ENCODE results near the gene CDC42BPA.
"Not testable (repeated sequence)": the region's sequence is repeated elsewhere in the genome, so short reads cannot be mapped to it uniquely, and the experiment has no call there.

The CDC42BPA gene

DNA sequence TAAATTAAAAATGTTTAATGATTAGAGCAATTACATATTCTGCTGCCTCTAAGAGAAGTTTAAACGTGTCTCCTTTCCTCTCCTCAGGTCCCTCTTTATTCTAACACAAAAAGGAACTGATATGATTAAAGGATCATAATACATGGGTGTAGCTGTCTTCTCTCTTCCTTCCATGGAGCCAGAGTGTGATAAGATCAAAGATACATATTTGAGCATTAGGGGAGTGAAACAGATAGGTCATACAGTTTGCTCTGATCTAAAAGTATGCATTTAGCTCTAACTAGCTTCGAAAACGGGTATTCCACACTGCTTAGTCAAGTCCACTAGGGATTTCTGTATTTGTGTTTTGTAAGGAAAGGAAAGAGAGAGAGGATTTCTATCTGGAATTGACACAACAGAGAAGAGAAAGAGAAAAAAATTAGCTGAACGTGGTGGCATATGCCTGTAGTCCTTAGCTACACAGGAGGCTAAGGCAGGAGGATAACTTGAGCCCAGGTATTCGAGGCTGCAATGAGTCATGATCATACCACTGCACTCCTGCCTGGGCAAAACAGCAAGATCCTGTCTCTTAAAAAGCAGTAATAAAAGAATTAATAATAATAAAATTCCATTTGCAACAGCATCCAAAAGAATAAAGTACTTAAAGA, 63.1 kb downstream of the CDC42BPA start:
- no peak for DNase-seq (ENCODE audit: low read depth)

DNA sequence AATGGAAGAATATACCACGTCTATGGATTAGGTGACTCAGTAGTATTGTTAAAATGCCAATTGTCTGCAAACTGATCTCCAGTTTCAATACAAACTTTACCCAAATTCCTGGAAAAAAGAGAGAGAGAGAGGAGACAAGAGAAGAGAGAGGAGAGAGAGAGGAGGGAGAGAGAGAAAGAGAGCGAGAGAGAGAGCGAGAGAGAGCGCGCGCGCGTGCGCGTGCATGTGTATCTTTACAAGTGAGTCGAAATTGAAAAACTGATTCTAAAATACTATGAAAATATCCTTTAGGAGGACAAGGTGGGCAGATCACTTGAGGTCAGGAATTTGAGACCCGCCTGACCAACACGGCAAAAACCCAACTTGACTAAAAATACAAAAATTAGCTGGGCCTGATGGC, 65.2 kb downstream of the CDC42BPA start:
- no peak for DNase-seq (ENCODE audit: low read depth)

DNA sequence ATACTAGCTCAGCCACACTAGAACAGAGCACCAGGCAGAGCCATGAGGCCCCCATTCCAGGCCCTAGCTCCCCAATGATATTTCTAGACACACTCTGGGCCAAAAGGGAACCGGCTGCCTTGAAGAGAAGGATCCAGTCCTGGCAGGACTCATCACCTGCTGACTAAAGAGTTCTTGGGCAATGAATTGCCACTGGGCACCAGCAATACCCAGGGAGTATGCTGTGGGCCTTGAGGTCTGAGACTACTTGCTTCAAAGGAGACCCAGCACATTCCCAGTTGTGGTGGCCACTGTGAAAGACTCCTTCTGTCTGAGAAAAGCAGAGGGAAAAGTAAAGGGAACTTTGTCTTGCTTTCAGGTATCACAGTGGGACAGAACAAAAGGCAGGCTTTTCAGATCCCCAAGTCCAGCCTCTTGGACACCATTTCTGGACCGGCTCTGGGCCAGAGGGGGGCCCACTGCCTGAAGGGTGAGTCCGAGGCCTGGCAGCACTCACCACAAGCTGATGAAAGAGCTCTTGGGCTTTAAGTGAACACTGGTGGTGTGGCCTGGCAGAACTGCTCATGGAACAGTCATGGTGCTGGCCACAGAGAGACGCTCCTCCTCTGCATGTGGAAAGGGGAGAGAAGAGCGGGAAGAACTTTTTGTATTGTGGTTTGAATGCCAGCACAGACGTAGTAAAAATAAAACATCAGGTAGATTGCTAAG, 72.5 kb downstream of the CDC42BPA start:
- DNase-seq (ENCODE audit: low read depth), result no peak

DNA sequence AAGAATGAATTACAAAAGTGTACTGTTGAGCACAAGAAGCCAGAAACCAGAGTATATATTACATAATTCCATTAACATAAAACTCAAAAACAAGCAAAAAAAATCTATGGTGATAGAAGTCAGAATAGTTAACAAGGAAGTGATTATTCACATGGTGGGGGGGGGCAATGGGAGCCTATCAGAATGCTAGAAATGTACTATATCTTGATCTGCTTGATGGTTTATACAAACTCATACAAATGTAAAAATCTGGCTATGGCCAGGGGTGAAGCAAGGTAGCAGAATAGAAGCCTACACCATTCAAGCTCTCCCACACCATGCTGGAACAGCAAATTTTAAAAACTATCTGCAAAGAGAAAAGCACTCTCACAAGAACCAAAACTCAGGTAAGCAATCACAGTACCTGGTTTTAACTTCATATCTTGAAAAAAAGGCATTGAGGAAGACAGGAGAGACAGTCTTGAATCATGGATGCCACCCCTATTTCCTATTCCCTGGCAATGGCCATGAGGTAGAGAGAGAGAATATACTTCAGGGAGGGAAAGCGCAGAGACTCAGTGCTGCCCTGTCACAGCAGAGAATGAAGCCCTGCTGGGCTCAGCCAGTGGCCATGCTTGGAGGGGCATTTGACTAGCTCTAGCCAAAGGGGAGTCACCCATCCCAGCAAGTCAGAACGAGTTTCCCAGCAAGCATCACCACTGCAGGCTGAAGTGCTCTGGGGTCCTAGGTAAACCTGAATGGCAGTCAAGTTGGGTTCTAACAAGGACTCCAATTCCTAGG, 73.8 kb downstream of the CDC42BPA start:
- DNase-seq (ENCODE audit: low read depth), result no peak

DNA sequence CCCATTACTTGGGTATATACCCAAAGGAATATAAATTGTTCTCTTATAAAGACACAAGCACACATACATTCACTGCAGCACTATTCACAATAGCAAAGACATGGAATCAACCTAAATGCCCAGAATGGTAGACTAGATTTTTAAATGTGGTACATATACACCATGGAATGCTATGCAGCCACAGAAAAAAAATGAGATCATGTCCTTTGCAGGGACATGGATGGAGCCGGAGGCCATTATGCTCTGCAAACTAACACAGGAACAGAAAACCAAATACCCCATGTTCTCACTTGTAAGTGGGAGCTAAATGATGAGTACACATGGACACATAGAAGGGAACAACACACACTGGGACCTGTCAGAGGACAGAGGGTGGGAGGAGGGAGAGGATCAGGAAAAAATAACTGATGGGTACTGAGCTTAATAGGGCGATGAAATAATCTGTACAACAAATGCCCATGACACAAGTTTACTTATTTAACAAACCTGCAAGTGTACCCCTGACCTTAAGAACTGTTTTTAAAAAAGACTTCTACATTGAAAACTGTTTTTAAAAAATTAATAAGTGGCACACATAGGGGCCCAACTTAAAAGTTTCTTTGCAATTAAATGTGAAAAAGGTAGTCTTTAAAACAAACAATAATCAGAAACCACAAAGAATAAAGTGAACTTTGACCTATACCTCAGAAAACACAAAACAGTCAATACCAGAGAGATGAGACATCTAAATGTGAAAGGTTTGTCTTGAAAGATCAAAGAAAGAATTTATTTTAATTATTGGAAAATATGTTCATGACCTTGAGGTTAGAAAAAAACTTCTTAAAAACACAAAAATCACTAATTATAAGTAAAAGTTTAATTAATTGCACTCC, 75.2 kb downstream of the CDC42BPA start:
- DNase-seq (ENCODE audit: low read depth), result no peak

DNA sequence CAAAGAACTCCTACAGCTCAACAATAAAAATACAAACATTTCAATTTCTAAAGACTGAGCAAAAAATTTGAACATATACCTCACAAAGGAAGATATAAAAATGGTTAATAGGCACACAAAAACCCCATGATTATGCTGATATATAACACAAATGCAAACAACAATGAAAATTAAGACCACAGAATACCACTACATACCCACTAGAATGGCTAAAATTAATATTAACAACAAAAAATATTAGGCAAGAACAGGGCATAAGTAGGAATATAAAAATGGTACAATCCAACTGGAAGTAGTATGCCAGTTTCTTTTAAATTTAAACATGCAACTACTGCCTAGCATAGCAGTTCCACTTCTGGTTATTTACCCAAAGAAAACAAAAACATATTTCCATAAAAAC, 77.3 kb downstream of the CDC42BPA start:
- no peak for DNase-seq (ENCODE audit: low read depth)

DNA sequence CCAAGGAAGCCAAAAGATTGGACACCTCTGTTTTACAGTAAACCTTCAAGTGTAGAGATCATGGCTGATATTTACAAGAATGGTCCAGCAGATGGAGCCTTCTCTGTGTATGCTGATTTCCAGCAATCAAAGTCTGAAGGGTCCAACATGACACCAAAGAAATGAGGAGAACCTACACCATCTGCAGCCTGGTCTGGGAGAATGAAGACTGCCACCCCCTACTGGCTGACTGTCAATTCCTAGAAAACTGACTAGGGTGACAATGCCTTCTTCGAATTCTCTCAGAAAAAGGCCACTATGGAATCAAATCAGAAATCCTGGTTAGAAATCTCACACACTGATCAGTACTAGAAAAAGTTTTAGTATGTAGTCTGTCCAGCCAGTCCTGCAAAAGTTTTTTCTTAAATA, 83.3 kb downstream of the CDC42BPA start:
- peak; percentile 26 for DNase-seq (ENCODE audit: low read depth)

DNA sequence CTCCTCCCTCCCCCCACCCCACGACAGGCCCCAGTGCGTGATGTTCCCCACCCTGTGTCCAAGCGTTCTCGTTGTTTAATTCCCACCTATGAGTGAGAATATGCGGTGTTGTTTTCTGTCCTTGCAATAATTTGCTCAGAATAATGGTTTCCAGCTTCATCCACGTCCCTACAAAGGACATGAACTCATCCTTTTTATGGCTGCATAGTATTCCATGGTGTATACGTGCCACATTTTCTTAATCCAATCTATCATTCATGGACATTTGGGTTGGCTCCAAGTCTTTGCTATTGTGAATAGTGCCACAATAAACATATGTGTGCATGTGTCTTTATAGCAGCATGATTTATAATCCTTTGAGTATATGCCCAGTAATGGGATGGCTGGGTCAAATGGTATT, 87.2 kb downstream of the CDC42BPA start:
- not testable (repeated sequence) for DNase-seq (ENCODE audit: low read depth)

DNA sequence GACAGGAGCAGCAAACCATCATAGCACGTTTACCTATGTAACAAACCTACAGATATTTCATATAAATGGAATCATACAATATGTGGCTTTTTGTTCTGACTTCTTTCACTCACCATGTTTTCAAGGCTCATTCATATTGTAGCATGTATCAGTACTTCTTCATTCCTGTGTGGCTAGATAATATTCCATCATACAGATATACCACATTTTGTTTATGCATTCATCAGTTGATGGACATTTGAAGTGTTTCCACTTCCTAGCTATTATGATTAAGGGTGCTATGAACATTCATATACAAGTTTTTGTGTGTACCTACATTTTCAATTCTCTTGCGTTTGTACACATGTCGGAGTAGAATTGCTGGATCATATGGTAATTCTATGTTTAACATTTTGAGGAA, 90.1 kb downstream of the CDC42BPA start:
- DNase-seq (ENCODE audit: low read depth), result no peak

DNA sequence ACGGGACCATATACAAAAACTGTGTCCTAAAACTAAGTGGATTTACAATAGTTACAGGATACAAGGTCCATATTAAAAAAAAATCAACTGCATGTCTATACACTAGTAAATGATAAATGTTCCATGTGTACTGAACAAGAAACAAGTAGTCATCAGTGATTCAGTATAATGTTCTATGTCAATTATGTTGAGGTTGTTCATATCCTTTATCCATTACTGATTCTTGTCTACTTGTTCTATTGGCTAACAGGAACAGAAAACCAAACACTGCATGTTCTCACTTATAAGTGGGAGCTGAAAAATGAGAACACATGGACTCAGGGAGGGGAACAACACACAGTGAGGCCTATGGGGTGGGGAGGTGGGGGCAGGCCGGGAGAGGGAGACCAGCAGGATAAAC, 90.5 kb downstream of the CDC42BPA start:
- DNase-seq (ENCODE audit: low read depth), result no peak

DNA sequence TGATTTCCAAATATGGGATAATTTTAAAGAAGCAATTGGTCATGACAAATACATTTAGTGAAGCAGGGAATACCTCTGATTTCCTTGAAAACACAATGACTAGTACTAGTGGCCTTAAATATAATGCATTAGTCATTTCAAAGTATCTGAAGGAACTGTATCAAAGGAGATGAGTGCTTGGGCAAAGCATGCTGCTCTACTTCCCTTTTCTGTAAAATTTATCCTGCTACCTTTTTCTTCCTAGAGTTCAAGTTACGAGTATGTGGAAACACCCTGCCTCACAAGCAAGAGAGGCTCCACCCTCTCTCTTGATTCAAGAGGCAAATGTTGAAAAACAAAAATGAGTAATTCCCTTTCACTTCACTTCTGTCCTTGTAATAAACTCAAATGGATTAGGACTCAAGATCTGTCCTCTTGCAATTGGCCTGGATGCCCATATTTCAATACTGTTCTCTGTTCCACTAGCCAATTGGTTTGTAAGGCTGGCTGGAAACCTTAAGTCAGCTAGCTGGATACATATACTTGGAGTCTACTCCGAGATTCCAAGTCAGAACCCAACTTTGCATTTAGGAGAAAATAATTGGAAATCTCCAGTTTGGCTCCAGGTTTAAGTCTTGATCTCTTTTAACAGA, 92.5 kb downstream of the CDC42BPA start:
- peak; percentile 73 for DNase-seq (ENCODE audit: low read depth)

DNA sequence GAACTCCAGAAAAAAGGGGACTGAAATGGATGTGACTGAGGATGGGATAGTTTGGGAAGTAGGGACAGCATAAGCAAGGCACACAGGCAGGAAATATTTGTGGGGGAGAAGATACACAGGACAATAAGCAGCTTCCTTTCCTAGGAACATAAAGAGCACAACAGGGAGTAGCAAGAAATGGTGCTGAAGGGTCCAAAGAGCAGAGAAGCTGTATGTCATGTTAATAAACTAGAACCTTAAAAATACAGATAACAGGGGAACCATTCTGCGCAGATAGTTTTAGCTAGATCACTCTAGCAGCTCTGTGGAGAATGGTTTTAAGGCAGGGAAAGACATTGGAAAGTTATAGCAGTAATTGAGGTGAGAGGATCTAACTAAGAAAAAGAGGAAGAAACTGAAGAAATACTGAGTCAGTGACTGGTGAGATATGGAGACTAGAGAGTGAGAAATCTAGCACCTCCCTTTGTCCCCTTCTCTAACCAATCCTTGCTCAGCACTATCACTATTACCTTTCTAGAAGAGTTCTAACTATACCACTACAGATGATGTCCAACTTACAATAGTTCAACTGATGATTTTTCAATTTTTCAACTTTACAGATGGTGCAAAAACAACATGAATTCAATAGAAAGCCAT, 95.0 kb downstream of the CDC42BPA start:
- no peak for DNase-seq (ENCODE audit: low read depth)

DNA sequence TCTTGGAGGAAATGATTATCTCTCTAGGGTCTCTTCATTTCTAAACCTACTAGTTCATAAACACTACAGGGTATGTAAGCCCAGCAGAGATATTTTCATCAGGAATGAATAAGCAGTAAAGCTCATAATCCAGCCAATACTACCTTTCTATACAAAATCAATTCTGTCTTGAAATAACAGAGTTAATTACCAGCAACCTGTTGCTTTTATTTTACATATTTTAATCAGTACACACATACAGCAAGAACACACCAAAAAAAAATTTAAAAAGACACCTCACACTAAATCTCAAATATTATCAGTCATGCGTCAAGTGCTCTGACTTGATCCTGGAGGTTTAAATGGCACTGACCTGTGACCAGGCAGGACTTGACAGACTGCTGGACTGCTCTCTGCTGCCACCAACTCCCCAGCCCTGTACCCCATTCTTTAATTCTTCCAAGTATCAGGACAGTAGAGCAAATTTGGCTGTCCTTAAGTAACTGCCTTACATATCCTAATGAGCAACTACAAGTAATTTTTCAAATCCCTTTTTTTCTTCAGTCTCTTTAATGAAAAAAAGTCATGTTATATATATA, 98.5 kb downstream of the CDC42BPA start:
- no peak for DNase-seq (ENCODE audit: low read depth)

DNA sequence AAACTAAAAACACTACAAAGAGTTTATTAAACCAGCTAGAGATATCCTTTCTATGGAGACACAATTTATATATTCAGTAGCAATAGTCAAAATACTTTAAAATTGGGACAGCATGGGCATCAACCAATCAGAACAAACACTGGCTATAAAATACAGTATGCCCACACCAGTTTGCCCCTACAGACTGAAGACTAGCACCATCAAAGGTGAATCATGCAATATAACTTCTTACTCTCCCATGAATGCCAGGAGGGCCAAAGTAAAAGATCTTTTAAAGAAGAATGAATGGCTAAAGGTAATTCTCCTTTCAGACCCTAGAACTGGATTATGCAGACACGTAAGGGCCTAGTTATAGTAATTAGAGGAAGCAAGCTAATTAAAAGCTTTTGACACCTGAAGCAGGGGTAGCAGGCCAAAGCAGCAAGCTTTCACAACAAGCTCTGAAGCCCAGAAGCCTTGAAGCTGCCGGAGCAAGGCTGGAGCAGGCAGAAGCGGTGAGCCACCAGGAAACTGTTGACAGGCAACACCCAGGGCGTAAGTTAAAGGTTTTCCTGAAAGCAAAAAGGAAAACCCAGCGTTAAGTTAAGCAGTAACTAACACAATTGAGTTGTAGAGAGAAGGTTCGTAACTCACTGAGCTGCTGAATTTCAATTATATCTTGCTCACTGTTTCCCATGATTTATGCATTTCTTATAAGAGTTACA, 99.3 kb downstream of the CDC42BPA start:
- no peak for DNase-seq (ENCODE audit: low read depth)

DNA sequence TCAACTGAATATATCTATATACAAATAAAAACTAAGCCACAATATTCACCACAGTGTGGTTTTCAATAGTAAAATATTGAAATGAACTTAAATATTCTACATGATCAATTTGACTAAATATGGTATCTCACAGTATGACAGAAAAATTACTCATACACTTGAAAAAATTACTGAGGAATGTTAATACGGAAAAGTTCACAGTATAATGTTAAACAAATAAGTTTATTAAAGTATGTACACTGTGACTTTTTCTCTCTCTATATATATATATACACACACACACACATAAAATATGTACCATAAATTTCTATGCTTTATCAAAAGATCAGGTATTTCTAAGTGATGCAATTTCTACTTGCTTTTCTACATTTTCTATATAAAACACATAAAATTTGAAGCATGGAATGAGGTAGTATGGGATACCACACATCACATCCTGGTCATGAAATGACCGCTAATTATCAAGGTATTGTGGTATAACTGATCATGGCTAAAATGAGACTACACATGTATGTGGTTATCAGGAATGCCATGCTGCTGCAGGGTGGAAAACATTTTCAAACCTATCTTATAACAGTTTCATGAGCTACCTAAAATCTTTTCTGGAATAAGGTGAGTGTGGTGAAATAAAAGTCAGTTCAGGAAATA, 102.3 kb downstream of the CDC42BPA start:
- DNase-seq (ENCODE audit: low read depth), result no peak

DNA sequence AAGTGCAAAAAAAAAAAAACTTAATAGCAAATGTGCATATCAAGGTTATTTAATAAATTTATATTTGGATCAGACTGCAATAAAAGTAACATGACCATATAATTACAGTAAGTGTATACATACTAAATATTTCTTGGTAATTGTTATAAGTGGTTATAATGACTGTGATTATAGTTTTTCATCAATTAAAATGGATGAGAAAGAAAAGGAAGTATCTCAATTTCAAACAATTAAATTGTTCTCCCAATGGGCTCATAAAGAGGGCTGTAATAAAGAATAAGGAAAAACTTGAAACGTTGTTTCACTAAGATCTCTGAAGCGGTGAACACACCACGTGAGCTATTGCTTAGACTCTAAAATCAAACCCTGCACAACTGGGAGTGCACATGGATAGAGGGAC, 104.1 kb downstream of the CDC42BPA start:
- no peak for DNase-seq (ENCODE audit: low read depth)

DNA sequence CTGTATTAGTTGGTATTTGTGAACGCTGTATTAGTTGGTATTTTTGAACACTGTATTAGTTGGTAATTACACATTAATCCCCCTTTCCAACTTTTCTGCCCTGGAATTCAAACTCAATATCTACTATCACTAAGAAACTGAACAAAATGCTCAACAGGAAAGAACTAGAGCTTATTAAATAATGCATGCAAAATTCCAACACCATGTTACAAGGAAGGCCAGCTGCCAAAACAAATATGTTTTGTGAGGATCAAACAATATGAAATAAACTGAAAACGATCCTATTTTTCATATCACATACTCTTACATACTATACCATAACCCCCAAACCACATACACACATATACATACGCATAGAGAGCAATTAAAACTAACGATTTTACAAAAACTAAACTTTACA, 104.9 kb downstream of the CDC42BPA start:
- DNase-seq (ENCODE audit: low read depth), result no peak

DNA sequence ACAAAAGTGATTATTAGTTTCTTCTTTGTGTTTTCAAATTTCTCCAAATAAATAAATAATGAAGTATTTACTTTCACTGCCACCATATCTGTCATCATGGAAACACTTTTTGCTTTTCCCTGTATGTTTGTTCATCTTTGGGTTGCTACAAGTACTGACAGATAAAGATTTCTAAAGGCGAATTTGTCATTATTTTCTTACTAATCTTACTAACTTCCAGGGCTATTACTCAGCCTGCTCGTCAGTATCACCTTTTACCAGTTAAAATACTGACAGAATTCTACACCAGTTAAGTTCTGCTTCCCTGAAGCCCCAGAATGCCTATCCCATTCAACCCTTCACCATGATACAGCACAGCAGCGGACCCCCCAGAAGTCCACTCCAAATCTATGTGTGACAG, 106.1 kb downstream of the CDC42BPA start:
- DNase-seq (ENCODE audit: low read depth), result no peak

DNA sequence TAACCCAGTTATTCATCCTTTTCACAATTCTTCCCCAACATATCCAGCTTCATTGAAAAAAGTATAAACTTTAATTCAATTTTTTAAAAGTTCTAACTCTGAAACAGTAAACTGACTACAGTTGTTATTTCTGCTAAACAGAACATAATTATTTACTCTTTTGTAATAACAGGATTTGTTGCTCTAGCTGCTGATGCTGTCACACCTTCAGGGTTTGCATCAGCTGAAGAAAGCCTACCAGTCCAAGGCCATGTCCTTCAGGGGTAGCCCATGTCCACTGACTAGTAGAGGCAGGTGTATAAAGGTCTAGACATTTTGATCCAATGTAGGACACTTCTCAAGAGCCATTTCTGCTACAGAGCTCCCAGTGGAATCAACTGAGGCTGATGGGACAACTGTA, 107.7 kb downstream of the CDC42BPA start:
- no peak for DNase-seq (ENCODE audit: low read depth)

DNA sequence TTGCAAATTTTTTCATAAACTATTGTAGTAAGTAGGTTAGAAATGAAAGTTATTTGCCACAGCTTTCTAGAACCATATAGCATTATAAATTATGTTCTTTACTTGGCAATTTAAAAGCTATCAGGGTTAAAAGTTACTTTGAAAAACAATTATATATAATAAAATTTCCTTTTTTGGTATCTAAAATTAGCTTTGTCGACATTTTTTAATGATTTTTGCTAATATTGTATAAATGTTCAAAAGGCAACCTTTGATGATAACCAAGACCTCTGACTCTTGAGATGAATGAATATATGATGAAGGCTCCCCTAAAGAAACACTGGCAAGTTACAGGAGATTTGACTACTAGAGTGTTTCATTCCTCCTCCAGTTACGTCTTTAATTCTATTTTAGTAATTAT, 121.2 kb downstream of the CDC42BPA start:
- no peak for DNase-seq (ENCODE audit: low read depth)
